ENCODE measurements around the gene VPS33B.

- TF ChIP-seq TAF1 (IDR thresholded peaks at IDR 0.05; ENCODE audit: borderline replicate concordance, insufficient read depth, low read length) (no peak), POLR2AphosphoS5 (IDR thresholded peaks at IDR 0.05; ENCODE audit: low read depth, low read length) (no peak), SIN3A (IDR thresholded peaks at IDR 0.05; ENCODE audit: borderline replicate concordance, insufficient read depth, low read length) (no peak)
Observed at GRCh38 chr15:91018158-91018557, 4.2 kb downstream of the VPS33B start.
